ENCODE measurements around the gene ZP4.
A peak's percentile ranks its signal among the peaks of the same experiment; 100 is the strongest.

Gene ZP4

GRCh38 chr1:237890822-237891221 is at the start of gene ZP4:
TSS of gene ZP4 (minus strand) at chr1:237890922. CDS start at chr1:237890635, 287 bp downstream.
- no peak for DNase-seq

GRCh38 chr1:237938553-237938952 is 47.8 kb upstream of the ZP4 start:
- no peak for DNase-seq

DNA sequence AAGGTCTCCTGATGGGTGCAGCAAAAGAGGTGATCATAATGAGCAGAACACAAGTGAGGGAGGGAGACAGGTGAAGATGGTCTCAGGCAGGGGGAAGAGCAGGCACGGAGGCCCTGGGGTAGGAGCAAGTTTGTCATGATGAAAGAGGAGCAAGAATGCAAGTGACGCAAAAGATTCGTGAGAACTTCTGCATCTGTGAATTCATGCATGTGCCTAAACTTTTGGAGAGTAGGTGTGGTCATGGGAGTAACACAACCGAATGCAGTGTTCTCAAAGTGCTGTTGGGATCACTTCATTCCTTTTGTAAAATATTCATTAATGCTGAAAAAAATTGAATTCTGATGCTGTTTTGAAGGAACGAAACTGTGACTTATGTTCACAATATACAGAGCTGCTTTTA is 47.3 kb upstream of the ZP4 start:
- no peak for DNase-seq

GRCh38 chr1:237932816-237933215 is 42.1 kb upstream of the ZP4 start:
- DNase-seq, result no peak

GRCh38 chr1:237931581-237931980 is 40.9 kb upstream of the ZP4 start:
- DNase-seq, result no peak

- no peak for DNase-seq
Measured at GRCh38 chr1:237927198-237927597, 36.5 kb upstream of the ZP4 start.

DNA sequence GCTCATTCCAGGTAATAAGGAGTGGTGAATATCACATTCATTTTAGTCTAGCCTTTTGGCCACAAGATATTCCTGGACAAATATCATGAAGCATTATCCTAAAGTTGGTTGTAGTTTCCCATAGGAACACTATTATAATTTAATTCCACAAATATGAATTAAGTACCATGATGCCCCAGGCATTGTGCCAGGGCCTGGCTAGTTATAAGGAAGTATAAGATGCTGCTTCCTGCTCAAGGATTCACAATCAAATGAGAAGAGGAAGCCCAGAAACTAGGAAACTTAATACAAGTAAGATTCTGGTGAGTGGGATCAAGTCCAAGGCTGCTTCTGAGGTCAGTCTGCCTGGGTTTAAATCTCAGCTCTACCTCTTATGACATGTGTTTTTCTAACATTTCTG is 30.6 kb upstream of the ZP4 start:
- peak in 2 of 3 donors; percentile 4 to 10 for DNase-seq

GRCh38 chr1:237913345-237913744 is 22.6 kb upstream of the ZP4 start:
- DNase-seq, result no peak

- DNase-seq, result no peak
Measured at GRCh38 chr1:237911911-237912310, 21.2 kb upstream of the ZP4 start.

DNA sequence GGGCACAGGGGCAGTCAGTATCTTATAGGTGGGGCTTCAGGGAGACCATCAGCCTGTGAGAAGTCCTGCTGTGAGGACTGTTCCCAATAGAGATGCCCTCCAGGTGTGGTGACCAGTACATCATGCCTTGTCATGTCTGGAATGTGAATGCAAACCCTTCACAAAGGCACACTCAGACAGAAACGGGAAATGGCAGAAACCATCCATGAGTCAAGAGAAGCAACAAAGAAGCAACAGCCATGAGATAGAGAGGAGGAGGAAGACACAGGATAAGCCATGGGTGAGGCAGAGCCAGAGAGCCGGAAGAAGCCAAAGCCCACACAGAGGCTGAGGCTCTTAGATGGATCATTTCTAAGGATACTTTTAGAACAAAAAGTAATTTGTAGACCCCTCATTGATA is 20.1 kb upstream of the ZP4 start:
- no peak for DNase-seq

DNA sequence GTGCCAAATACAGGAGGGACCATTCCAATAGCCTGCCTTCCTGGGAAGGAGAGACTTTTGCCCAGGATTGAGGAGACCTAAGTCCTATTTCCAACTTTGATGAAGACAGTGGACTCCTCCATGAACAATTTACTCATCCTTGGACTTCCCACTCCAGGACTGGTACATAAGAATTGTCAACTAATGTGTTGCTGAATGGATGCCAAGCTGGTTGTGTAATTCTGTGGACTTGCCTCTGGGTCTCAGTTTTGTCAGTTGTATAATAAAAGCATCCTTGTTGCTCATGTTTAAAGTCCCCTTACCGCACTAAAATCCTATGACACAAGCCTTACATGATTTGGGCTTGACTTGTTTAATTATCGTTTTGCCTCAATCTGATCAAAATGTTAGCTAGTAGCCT is 13.2 kb upstream of the ZP4 start:
- DNase-seq, result peak in 1 of 3 donors; percentile 28

DNA sequence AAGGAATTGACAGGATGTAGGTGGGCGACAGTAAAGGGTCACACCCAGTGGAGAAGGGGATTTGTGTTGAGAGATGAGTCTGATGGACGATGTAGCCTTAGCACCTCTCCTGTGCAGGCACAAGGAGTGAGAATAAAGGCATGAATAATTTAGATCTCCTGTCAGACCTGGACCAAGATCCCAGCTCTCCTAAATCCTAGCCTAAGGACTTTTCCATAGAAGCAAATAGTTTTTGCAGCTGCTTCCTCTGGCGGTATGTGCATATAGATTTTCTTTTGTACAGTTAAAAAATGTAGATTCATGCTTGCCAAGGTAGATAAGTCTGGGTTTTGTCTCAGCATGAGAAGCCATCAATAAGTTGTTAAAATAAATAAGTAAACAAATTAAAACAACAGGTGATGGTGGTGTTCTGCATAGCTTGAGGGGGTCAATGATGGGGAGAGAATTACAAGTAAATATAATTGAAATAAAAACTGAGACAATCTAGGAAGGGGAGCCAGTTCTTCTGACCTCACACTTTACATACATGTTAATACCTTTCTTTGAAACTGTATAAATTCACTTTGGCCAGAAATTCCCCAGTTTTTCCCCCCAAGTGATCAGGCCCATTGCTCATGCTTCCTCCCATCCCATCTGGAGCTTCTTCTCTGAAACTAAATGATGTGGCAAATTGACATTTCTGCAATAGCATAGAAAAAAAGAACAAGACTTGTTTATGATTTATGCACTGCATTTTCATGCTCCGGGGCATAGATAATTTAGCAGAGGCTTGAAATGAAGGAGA is 12.4 kb upstream of the ZP4 start:
- DNase-seq, result peak in 2 of 3 donors; percentile 10 to 44

GRCh38 chr1:237901299-237901934 is 10.7 kb upstream of the ZP4 start:
- DNase-seq, result peak; percentile 28 to 55 (median 46)

- DNase-seq, result peak in 1 of 3 donors; percentile 16
Measured at GRCh38 chr1:237895630-237896029, 4.9 kb upstream of the ZP4 start.

GRCh38 chr1:237894131-237894530 is 3.4 kb upstream of the ZP4 start:
- DNase-seq, result no peak

DNA sequence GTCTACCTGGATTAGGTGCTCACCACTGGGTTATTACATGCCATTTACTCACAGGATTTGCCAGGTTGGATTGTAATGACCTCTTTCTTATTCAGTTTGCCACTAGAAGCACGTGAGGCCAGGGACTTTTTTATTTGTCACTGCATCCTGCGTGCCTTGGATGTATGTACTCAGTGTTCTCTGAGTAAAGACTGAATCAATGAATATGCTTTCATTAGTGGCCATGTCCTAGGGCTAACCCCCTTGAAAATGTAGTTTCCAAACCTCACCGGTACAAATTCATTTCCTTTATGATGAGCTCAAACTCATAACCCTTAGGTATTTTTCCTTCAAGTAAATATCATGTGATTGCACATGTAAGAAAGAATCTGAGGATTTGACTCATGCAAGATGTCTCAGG is 1.3 kb upstream of the ZP4 start:
- peak in 1 of 3 donors; percentile 19 for DNase-seq

DNA sequence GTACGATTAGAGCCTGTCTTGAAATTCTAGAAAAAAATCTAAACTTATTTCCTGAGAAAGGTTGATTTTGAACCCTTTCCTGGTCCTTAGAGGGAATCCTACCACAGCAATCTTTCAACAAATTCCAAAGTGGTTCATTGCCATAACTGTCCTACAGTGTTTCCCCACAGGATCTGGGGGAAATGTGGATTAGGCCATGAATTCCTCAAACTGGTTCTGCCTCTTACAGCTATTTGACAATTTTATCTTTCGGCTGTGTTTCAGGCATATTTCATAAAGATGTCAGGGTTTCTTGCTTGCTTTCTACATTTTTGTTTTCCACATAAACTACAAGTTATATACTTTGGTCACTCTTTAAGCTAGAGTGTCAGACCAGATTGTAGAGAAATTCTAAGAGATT is 544 bp upstream of the ZP4 start:
- DNase-seq, result no peak

DNA sequence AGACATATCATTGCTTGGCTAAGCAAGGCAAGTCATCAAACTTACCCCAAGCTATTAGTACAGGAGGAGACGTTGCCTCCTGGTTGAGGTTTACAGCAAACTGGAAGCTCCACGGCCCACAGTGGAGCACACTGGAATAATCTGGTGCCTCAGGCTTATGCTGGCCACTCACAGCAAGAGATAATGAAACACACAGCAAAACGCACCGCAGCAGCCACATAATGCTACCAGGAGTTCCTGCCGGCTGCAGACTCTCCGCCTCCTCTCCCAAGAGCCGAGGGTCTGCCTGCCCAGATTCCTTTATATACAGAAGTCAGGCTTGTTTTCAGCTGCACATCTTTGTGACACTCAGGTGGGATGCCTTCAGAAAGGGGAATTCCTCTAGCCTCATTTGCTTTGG is 306 bp downstream of the ZP4 start:
- no peak for DNase-seq

GRCh38 chr1:237888143-237888542 is 2.6 kb downstream of the ZP4 start:
- DNase-seq, result no peak

- DNase-seq, result no peak
Measured at GRCh38 chr1:237887542-237887941, 3.2 kb downstream of the ZP4 start.

GRCh38 chr1:237884237-237884636 is 6.5 kb downstream of the ZP4 start:
- no peak for DNase-seq

DNA sequence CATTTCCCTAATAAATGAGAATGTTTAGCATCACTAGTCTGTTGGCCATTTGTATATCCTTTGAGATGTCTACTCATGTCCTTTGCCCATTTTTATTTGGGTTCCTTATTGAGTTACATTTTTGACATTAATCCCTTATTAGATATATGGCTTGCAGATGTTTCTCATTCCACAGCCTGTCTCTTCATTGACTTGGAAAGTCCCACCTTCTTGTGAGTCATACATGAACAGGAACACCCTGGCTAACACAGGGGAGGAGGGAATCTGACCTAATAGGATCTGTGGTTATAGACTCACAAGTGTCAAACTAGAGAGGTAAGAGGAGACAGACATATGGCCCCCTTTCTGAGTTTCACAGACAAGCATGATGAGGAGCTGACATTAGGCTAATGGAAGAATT is 11.5 kb downstream of the ZP4 start:
- DNase-seq, result peak; percentile 30 to 55 (median 35)

- DNase-seq, result no peak
Measured at GRCh38 chr1:237878406-237878805, 12.3 kb downstream of the ZP4 start.

DNA sequence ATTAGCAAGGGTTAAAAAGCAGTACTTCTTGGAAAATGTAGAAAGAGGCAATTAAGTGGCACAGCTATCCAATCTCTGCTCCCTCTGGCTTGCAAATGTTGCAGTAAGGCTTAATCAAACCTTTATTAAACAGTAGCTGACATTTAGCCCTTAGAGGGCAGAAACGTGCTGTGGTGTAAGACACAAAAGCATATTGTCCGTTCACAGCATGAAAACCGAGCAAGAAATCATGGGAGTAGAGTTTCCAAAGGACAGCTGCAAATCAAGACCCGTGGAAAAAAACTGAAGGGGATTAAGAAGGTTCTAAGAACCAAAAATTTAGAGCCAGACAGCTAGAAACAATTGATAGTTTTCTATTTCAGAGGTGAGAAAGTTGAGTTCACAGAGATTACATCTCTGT is 13.1 kb downstream of the ZP4 start:
- DNase-seq, result no peak

DNA sequence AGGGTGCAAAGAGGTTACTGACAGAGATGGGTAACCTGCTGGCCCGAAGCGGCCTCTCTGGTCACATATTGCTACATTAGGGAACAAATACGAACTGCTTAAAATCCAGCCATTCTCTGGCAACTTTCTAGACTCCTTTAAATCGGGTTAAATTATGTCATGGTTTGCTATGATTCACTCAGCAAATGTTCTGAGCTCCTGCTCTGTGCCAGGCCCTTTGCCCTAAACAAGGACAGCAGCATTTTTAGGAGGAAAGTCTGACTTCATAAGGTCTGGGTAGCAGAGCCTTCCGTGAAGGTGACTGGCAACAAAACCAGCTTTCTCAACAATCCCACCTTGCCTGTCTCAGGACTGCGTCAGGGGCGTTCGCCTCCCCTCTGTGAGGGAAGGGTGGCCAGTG is 15.4 kb downstream of the ZP4 start:
- DNase-seq, result no peak
